WTC11 (cell line): ENCODE measurements around the gene IPO13.

Source experiments
- ELF4 ChIP-seq: sonication (generic); formaldehyde crosslinking; IDR thresholded peaks from 2 replicates; pipeline ENCODE4 v1.8.1; 2022; ENCODE audit warnings: low read depth, mild to moderate bottlenecking, moderate library complexity, missing genetic modification reagents
- ETV6 ChIP-seq: sonication (generic); formaldehyde crosslinking; IDR thresholded peaks from 2 replicates; pipeline ENCODE4 v1.8.1; 2022; ENCODE audit warnings: mild to moderate bottlenecking, missing genetic modification reagents
- GABPB1 ChIP-seq: sonication (generic); formaldehyde crosslinking; IDR thresholded peaks from 2 replicates; pipeline ENCODE4 v1.8.1; 2023; ENCODE audit warnings: mild to moderate bottlenecking, missing genetic modification reagents
- NFATC4 ChIP-seq: fragments of 250-450 bp; sonication (Bioruptor Pico); IDR thresholded peaks from 2 replicates; pipeline ENCODE4 v1.9.0; 2021; ENCODE audit warnings: mild to moderate bottlenecking
- NR2C2 ChIP-seq: sonication (generic); formaldehyde crosslinking; IDR thresholded peaks from 2 replicates; pipeline ENCODE4 v1.8.0; 2022; ENCODE audit warnings: mild to moderate bottlenecking, missing genetic modification reagents
- NR3C1 ChIP-seq: sonication (generic); formaldehyde crosslinking; conservative IDR thresholded peaks from 2 replicates; pipeline ENCODE4 v1.8.1; 2023; ENCODE audit warnings: low read depth, mild to moderate bottlenecking, missing genetic modification reagents
- ZNF416 ChIP-seq: fragments of 250-450 bp; sonication (Bioruptor Pico); IDR thresholded peaks from 2 replicates; pipeline ENCODE4 v1.9.0; 2021; ENCODE audit warnings: mild to moderate bottlenecking, inconsistent platforms
- ZNF423 ChIP-seq: fragments of 250-450 bp; sonication (Bioruptor Pico); IDR thresholded peaks from 2 replicates; pipeline ENCODE4 v2.1.2; 2022; ENCODE audit warnings: mild to moderate bottlenecking, moderate library complexity
- TF ChIP-seq, protein P1 (sequence below): fragments of 200-600 bp; IDR thresholded peaks from 2 replicates; pipeline ENCODE4 v1.8.0; 2022; ENCODE audit warnings: antibody characterized with exemption
- TF ChIP-seq, protein P2 (sequence below): sonication (generic); formaldehyde crosslinking; IDR thresholded peaks from 2 replicates; pipeline ENCODE4 v1.8.0; 2022; ENCODE audit warnings: mild to moderate bottlenecking, missing genetic modification reagents
- TF ChIP-seq, protein P3 (sequence below): sonication (generic); formaldehyde crosslinking; conservative IDR thresholded peaks from 2 replicates; pipeline ENCODE4 v1.8.1; 2022; ENCODE audit warnings: mild to moderate bottlenecking, missing genetic modification reagents
- TF ChIP-seq, protein P4 (sequence below): sonication (generic); formaldehyde crosslinking; IDR thresholded peaks from 2 replicates; pipeline ENCODE4 v1.8.1; 2022; ENCODE audit warnings: low read depth, missing genetic modification reagents, borderline replicate concordance

DNA sequence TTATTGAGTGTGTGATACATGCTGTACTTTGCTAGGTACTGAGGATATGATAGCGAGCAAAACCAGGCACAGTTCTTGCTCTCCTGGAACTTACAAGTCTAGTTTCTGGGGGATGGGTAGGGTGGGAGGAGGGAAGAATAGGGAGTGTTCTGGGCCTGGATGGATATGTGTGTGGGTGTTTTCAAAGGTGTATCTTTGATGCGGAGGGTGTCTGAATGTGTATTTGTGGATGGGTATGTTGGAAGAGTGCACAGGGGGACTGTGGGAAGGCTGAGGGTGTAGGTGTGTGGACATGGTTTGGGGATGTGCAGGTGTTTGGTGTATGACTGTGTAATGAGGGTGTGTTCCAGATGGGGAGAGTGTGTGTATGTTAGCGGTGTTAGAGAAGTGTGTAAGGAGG, 18.6 kb downstream of the IPO13 start:
- no peak for TF ChIP-seq ELF4 (CRISPR knock-in tag)
- TF ChIP-seq, protein P1, sequence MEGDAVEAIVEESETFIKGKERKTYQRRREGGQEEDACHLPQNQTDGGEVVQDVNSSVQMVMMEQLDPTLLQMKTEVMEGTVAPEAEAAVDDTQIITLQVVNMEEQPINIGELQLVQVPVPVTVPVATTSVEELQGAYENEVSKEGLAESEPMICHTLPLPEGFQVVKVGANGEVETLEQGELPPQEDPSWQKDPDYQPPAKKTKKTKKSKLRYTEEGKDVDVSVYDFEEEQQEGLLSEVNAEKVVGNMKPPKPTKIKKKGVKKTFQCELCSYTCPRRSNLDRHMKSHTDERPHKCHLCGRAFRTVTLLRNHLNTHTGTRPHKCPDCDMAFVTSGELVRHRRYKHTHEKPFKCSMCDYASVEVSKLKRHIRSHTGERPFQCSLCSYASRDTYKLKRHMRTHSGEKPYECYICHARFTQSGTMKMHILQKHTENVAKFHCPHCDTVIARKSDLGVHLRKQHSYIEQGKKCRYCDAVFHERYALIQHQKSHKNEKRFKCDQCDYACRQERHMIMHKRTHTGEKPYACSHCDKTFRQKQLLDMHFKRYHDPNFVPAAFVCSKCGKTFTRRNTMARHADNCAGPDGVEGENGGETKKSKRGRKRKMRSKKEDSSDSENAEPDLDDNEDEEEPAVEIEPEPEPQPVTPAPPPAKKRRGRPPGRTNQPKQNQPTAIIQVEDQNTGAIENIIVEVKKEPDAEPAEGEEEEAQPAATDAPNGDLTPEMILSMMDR = no peak
- no peak for TF ChIP-seq NFATC4
- no peak for TF ChIP-seq ZNF416 (CRISPR knock-in tag)
- no peak for TF ChIP-seq NR2C2 (CRISPR knock-in tag)
- no peak for TF ChIP-seq NR3C1 (CRISPR knock-in tag)
- TF ChIP-seq, protein P2, sequence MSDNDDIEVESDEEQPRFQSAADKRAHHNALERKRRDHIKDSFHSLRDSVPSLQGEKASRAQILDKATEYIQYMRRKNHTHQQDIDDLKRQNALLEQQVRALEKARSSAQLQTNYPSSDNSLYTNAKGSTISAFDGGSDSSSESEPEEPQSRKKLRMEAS (CRISPR knock-in tag) = no peak
- TF ChIP-seq, protein P3, sequence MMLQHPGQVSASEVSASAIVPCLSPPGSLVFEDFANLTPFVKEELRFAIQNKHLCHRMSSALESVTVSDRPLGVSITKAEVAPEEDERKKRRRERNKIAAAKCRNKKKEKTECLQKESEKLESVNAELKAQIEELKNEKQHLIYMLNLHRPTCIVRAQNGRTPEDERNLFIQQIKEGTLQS = no peak
- TF ChIP-seq, protein P4, sequence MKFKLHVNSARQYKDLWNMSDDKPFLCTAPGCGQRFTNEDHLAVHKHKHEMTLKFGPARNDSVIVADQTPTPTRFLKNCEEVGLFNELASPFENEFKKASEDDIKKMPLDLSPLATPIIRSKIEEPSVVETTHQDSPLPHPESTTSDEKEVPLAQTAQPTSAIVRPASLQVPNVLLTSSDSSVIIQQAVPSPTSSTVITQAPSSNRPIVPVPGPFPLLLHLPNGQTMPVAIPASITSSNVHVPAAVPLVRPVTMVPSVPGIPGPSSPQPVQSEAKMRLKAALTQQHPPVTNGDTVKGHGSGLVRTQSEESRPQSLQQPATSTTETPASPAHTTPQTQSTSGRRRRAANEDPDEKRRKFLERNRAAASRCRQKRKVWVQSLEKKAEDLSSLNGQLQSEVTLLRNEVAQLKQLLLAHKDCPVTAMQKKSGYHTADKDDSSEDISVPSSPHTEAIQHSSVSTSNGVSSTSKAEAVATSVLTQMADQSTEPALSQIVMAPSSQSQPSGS (CRISPR knock-in tag) = no peak
- no peak for TF ChIP-seq ZNF423 (CRISPR knock-in tag)
- no peak for TF ChIP-seq ETV6
- no peak for TF ChIP-seq GABPB1 (CRISPR knock-in tag)
